Measurements from ENCODE around the gene LORICRIN.

LORICRIN gene

DNA sequence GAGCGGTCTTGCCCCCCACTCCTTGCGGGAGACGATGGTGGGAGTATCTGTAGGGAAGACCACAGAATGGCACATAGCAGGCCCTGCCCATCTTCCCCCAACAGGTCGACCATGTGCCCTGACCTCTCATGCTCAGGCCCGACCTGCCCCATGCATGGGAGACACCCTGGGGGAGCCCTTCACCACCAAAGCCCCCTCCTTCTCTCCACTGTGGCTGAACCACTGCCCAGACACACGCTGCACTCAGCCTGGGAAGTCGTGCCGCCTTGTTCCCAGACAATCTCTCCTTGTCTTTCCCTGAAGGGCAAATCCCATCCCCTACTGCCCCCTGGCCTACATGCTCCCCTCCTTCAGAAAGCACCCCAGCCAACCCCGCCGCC lies 47.7 kb downstream of the LORICRIN start:
- no peak for DNase-seq

DNA sequence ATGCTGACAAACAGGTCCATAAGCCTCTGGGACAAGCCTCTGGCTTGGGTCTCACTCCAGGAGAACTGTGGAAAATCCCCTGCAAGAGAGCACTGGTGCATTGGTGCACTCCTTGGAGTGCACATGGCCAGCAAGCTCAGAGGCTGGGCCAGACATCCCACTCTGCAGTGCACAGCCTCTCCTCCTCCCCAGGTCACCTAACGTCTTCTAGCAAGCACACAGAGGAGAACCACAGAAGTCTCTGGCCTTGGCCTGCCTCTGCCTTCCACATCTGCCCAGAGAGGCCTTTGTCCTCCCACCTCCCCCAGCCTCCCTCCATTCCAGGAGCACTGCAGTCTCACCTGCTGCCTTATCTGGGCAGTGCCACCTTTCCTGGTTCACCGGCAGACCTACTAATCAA lies 49.1 kb downstream of the LORICRIN start:
- no peak for DNase-seq

DNA sequence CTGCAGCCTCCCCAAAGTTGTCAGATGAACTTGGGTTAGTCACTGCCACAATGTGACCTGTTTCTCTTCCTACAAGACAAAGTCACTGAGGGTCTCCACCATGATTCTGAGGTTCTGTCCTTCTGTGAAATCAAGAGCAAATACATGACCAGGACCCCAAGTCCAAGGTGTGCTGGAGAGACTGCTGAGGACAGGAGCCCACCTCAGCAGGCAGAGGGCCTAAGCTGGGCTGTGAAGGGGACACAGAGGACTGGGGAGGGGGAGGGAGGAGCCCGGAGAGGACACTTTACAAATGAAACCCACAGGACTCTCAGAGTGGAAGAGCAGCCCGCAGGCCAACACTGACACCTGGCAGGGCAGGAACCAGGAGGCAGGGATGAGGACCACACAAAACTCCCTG lies 50.0 kb downstream of the LORICRIN start:
- DNase-seq, result no peak

DNA sequence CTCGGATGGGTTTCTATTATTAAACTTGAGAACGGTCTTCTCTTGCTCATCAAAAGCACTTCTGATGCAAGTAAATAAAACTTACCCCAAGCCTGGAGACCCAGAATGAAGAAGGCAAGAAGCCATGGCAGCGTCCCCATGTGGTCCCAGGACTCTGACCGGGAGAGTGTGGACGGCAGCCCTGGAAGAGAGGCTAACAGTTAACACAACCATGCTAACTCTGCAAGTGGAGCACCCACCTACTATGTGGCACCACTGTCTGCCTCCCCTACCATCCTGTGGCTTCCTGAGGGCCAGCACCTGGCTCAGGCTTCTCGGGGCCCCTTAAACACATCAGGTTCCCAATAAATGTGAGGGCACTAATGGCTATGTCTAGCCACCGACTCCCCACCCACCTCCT lies 51.0 kb downstream of the LORICRIN start:
- DNase-seq, result no peak

Measured in NCI-H526 (cell line).